HG03378 (cell line): ENCODE data around the gene SCTR.

Experiments
- ATAC-seq: cut with Tn5 transposase; IDR thresholded peaks from one replicate; pipeline ENCODE4 v1.9.1; 2021; ENCODE audit warnings: mild to moderate bottlenecking, moderate library complexity; ENCODE audit not compliant: unreplicated experiment

The SCTR gene

DNA sequence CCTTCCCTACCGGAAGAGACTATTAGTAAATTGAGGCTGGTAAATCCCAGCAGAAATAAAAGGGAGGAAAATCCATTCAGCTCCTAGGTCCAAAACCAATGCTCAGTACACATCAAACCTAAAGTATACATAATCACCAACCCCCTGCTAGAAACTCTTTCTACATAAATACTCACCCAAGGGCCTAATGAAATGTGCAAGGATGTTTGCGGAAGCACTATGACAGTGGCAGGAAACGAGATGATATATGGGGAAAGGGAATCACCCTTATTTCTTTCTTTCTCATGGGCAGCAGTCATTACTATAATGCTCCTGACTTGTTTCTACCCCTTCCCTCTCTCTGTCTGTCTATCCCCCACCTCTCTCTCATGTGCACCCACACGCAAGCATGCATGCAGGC is 1.3 kb upstream of the SCTR start:
- ATAC-seq, result no peak

- ATAC-seq, result no peak
These were observed 816 bp downstream of the SCTR start for GRCh38 chr2:119523383-119523951.

DNA sequence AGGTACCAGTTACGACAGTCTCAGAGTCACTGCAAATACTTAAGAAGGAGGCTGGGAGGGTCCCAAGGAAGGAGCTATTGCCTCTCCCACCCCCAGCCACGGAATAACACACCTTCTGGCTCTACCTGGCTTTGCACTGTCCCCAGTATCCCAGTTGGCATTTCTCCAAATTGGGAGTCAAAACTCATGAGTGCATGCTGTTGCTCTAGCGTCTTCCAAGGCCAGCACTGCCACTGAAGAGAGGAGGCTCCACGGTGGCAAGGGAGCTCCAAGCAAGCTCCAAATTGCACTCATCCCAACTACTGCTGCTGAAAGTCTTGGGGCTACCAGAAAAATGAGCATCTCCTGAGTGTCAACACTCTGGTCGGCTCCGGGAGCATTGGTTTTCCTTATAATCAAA is 1.6 kb downstream of the SCTR start:
- no peak for ATAC-seq

DNA sequence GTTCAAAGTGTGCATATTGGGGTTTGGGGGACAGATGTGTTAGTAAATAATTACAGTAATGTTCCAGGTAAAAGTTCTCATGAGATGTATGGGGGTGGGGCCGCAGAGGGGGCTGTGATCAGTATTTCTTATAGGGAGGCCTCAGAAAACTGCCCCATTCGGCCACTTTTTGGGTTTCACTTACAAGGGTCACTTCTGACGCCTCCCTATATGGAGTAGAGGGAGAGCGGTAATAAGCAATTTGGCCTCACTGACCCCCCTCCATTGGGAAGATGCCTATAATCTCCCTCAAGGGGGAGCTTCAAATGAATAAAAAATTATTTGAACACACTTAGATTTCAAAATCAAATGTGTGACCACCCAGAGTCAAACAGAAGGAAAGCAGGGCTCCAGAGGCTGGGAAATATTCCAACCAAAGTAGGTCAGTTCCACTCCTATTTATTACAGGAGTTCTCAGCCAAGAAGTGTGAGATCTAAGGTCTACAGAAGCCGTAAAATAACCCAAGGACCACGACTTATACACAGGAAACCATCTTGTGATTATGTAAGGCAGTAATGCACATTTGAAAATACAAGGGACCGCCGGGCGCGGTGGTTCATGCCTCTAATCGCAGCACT is 2.7 kb downstream of the SCTR start:
- ATAC-seq, result no peak

GRCh38 chr2:119520696-119521432 is 3.4 kb downstream of the SCTR start:
- ATAC-seq, result no peak

- no peak for ATAC-seq
These were observed 5.2 kb downstream of the SCTR start for GRCh38 chr2:119519057-119519408.

DNA sequence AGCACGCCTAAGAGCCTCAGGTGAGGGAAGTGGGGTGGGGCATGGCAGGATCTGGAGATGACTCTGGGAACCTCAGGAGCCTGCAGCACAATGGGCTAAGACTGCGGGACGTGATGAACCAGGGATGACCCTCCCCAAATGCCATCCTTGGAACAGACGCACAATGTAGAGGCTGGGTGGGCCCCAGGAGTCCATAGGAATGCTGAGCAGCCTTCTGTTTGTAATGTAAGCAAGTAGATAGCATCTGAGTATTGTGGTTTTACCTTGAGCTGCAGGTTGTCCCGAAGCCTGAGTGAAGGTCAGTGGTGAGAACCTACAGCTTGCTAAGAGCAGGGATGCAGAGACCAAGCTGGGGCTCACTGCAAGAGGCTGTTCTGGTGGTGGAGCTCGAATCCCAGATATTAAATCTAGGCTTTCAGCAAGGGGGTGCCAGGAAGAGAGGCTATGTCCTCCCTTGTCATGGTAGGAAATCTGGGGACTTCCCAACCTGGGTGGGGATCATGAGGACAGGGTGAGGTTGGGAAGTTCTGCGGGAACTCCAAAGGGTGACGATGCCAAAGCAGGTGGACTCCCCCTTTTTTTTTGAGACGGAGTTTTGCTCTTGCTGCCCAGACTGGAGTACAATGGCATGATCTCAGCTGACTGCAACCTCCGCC is 5.8 kb downstream of the SCTR start:
- ATAC-seq, result no peak

GRCh38 chr2:119517433-119517832 is 6.8 kb downstream of the SCTR start:
- peak; percentile 88 for ATAC-seq

DNA sequence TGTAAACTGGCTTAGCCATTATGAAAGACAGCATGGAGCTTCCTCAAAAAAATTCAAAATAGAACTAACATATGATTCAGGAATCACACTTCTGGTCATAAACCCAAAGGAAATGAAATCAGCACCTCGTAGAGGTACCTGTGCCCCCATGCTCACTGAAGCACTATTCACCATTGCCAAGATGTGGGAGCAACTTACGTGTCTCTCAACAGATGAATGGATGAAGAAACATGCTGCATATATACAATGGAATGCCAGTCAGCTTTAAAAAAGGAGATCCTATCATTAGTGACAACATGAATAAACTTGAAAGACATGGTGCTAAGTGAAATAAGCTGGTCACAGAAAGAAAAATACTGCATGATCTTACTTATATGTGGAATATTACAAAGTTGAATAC is 8.2 kb downstream of the SCTR start:
- no peak for ATAC-seq

DNA sequence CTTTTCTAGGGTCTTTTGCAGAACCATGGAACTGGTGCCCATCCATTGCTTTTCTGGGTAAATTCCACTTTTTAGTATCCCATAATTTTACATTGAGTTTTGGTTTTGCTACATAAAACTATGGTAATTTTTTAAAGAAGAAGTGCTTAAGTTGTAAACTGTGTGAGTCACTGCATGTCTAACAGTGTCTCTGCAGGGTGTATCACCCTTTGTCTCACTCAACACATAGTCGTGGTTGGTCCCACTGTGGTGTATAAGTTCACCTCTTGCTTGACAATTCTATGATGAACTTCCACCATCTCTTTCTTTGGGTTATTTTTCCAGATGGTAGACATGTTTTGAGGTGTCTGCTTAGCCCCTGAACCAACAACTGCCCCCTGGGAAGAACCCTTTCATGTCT is 10.5 kb downstream of the SCTR start:
- no peak for ATAC-seq

- no peak for ATAC-seq
These were observed 11.3 kb downstream of the SCTR start for GRCh38 chr2:119512946-119513345.

DNA sequence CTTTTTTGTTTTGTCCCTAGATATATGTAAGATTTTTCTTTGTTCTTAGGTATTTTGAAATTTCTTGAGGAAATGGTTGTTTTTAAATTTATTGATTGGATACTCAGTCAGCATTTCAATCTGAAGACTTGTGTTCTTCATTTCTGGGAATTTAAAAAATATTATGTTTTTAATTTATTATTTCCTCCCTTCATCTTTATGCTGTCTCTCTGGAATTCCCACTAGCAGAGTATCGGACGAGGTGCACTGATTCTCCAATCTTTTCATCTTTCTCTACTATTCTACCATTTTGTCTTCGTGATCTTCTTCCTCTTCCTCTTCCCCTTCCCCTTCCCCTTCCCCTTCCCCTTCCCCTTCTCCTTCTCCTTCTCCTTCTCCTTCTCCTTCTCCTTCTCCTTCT is 12.3 kb downstream of the SCTR start:
- ATAC-seq, result no peak

DNA sequence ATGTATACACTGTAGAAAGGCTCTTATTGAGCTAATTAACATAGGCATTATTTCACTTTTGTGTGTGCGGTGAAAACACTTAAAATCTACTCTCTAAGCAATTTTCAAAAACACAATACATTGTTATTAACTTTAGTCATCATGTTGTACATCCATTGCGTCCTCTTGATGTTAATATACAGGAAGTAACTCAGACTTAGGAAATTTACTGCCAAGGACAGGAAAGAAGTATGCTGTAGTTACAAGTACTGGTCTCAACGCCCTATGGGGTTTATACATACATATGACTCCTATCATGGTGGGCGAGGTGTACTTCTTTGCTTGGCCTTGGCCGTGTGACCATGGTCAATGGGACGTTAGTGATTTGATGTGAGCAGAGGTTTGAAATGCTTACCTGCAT is 15.5 kb downstream of the SCTR start:
- ATAC-seq, result no peak

DNA sequence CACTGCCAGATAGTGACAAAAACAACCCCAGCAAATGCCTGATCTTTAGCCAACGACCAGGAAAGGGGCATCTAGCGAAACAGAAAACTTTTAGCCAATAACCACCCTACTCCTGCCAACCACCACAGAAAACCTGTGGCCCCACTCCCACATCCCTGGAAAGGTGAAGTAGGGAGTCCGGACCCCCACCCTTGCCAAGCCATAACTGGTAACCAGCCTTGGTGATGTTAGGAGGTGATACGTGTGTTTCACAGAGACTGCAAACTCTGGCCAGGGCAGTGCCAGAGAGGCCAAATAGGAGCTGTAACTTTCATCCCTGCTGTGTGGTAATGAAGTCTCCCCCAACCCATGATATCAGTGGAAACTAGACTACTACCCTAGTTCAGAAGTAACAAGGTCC is 27.6 kb downstream of the SCTR start:
- no peak for ATAC-seq

DNA sequence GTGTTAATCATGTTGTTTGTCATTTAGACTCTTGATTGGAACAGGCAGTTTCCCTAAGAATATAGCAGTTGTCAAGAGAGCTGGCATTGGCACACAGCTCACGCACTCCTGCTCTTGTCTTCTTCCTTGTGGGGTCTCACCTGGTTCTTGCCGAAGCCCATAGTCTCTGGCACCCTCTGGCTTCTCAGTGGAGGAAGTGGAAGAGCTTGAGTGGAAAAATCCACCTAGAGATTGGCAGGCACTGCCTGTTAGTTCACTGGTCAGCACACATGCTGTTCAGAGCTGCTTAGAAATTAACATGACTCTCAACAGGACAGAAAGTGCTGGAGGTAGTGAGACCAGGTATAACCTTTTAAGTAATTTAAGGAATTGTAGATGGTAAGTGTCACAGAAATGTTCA is 28.3 kb downstream of the SCTR start:
- ATAC-seq, result no peak

DNA sequence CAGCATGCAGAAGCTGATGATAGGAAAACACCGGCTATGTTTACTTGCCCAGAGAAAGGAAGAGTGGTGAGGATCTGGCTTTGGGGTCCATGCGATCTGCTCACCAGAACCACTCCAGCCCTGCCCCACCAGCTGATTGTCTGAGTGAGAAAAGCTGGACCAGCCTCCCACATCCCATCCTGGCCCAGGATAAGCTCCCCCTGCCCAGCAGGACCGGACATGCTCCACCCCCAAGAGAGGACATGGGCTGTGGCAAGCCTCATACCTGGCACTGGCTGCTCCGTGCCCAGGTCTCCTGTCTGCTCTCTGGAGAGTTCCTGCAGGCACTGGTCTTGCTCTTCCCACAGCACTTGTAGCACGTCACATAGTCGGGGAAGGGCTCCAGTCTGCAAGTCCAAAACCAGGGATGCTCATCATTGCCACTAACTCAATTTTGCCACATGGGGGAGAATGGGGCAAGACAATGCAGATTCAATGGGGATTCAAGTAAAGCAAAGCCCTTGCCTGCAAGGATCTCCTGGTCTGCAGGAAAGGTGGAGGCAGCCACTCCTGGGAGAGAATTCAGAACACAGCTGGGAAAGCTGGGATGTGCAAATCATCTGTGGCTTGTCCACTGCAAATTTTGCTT is 30.0 kb downstream of the SCTR start:
- ATAC-seq, result no peak

DNA sequence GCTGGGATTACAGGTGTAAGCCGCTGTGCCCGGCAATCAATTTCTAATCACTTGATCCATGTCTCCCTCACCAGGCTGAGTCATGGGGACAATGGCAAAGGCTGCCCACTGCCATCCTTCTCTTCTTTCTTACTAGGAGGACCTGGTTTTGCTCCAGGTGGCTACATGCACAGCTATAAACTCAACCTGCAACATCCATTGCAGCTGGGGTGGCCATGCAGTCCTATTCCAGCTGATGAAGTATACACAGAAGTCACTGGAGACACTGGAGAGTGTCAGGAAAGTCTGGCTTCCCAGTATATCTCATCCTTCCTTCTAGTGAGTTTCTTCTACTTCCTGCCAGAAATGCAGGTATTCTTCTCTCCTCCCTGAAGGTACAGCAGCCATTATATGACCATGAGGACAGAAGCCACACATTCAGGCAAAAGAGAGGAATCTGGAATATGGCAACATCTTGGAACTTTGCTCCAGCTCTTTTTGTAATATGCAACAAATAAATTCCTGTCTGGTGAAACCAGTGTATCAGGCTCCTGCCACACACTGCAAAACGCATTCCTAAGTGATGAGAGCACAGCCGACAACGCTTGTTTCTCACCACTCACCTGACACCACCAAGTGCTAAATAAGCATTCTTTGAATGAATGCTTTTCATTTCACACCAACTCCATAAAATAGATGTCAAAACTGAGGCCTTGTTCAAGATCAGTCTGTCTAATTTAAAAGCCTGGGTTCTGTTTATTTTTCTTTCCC is 32.3 kb downstream of the SCTR start:
- ATAC-seq, result no peak

DNA sequence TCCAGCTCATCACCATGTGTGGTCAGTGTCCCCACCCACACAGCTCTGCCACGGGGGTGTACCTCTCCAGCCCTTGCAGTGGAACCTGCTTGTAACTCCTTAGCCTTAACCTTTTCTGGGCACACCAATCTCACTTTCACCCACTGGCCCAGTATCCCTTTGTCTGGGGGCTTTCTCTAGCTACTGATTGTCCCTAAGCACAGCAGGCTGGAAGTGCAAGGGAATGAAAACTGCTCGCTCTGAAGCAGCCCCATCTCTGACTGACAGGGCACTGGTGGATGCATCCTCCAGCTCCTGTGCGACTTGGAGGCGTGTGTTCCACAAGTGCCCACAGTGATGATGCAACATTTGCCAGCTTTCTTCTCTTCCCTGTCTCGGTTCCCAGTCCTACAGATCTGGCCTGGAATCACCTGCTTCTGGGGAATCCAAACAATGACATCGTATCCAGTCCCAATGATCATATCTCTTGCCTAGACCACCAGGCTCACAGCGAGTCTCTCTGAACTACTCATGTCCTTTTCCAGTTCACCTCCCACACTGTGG is 33.6 kb downstream of the SCTR start:
- ATAC-seq, result no peak

GRCh38 chr2:119490106-119490505 is 34.2 kb downstream of the SCTR start:
- ATAC-seq, result no peak

GRCh38 chr2:119489232-119489952 is 34.9 kb downstream of the SCTR start:
- ATAC-seq, result no peak
